Motor neuron (in vitro differentiated cells): Measurements from ENCODE around the gene GRIN3A. TPM values are rescaled to one million over a fixed set of nuclear protein-coding genes. Genes with fewer than 3 reads are reported as not detected.
A peak's percentile ranks its signal among the peaks of the same experiment; 100 is the strongest.
"Not testable (repeated sequence)": the region's sequence is repeated elsewhere in the genome, so short reads cannot be mapped to it uniquely, and the experiment has no call there.

Experiments used
- ATAC-seq, 8 experiments: fragments of 200-7000 bp; cut with Tn5 transposase; replicated peaks in 6 of 8; 2 replicates each; pipeline ENCODE4 v1.8.0; 2021; ENCODE audit warnings: mild to moderate bottlenecking in 8 of 8, moderate library complexity in 8 of 8
- H3K27ac ChIP-seq, 2 donors: fragments of 250-450 bp; sonication (Bioruptor Pico); 2 replicates each; pipeline ENCODE4 v1.9.0; 2021; ENCODE audit warnings: antibody characterized with exemption in 2 of 2, mild to moderate bottlenecking in 2 of 2, moderate library complexity in 1 of 2
- H3K4me1 ChIP-seq, 2 donors: fragments of 250-450 bp; sonication (Bioruptor Pico); replicated peaks in 1 of 2; 2 replicates each; pipeline ENCODE4 v1.6.1; 2021; ENCODE audit warnings: antibody characterized with exemption in 2 of 2, mild to moderate bottlenecking in 2 of 2, moderate library complexity in 1 of 2
- H3K4me3 ChIP-seq, 5 donors: fragments of 250-450 bp; sonication (Bioruptor Pico); 2 replicates each; pipeline ENCODE4 v1.9.0; 2021; ENCODE audit warnings: antibody characterized with exemption in 5 of 5, mild to moderate bottlenecking in 5 of 5, moderate library complexity in 4 of 5
- WGBS, 10 experiments: fragments of 450-650 bp; shearing (Covaris generic); methylation state at CpG; one replicate each; pipeline ENCODE4 v1.0.0; 2022; 5-methylcytosine and 5-hydroxymethylcytosine counted together
- in situ Hi-C, 9 experiments: fragments of 400-800 bp; cut with MboI; loops; one replicate each; pipeline ENCODE4 v1.15.0; 2021; ENCODE audit warnings: low sequenced_read_pairs in 9 of 9, low pct_unique_long_range_greater_than_20kb in 2 of 9; ENCODE audit not compliant: unreplicated experiment in 9 of 9
- total RNA-seq, 8 experiments: library from RNA; unstranded; fragments of 300-600 nt; gene quantifications; 2 replicates each; pipeline versions ENCODE4 v1.2.3 to v1.2.4, GENCODE V29; 2022

The GRIN3A gene
- total RNA-seq, 8 experiments from 2014 or later, result 0.36 to 7.3 (median 1.00) TPM

- in situ Hi-C loops, result no loop called here
- no peak overlapping the region for H3K4me3 ChIP-seq
- WGBS, 10 experiments, result 12 to 71% (median 32%) methylated on average over 2 to 4 of the region's 4 CpGs
- H3K27ac ChIP-seq, result no peak overlapping the region
- ATAC-seq, result peak in 4 of 8 experiments; percentile 51 to 57 (median 53)
- H3K4me1 ChIP-seq, result no peaks in the 10 kb centered on the region
These were observed 10.6 kb downstream of the GRIN3A start for GRCh38 chr9:101727612-101728524.

- in situ Hi-C loops, result loop anchor here in 1 of 9 experiments (25.0 kb wide), 1 partner anchor 112 kb away; no protein-coding TSS in a partner anchor
- not testable (repeated sequence) for H3K27ac ChIP-seq, H3K4me1 ChIP-seq, H3K4me3 ChIP-seq, ATAC-seq
- 80% methylated on average over 1 of the region's 30 CpGs; no CpG with 5 or more reads in 9 of the 10 experiments for WGBS, 10 experiments
These were observed 14.2 kb downstream of the GRIN3A start for GRCh38 chr9:101724271-101724670.

- WGBS, 10 experiments, result 17 to 100% (median 32%) methylated on average over 1 to 2 of the region's 2 CpGs; no CpG with 5 or more reads in 2 of the 10 experiments
- in situ Hi-C loops, result loop anchor here in 1 of 9 experiments (25.0 kb wide), 1 partner anchor 106 kb away; no protein-coding TSS in a partner anchor
- no peak overlapping the region for H3K27ac ChIP-seq
These were observed 20.3 kb downstream of the GRIN3A start for GRCh38 chr9:101718192-101718591.

GRCh38 chr9:101716629-101717028 lies 21.8 kb downstream of the GRIN3A start:
- 0 to 100% (median 70%) methylated on average over 1 to 2 of the region's 2 CpGs; no CpG with 5 or more reads in 2 of the 10 experiments for WGBS, 10 experiments
- Histone ChIP-seq H3K4me3 (no peak overlapping the region), H3K4me1 (peaks cover 0 to 3% of the 10 kb centered on the region in 2 donors), H3K27ac (no peak overlapping the region)
- peak in 3 of 8 experiments; percentile 25 to 93 (median 92) for ATAC-seq
- in situ Hi-C loops, result loop anchor here in 1 of 9 experiments (25.0 kb wide), 1 partner anchor 104 kb away; no protein-coding TSS in a partner anchor

More at GRCh38 chr9:101718192-101718591, 20.3 kb downstream of the GRIN3A start:
- ATAC-seq, result peak in 2 of 8 experiments; percentile 27 to 57
- peaks cover 0 to 3% of the 10 kb centered on the region in 2 donors for H3K4me1 ChIP-seq
- H3K4me3 ChIP-seq, result no peak overlapping the region

GRCh38 chr9:101711330-101711941 lies 27.0 kb downstream of the GRIN3A start:
- ATAC-seq, result peak in 2 of 8 experiments; percentile 30 to 49
- in situ Hi-C loops, result loop anchor here in 1 of 9 experiments (25.0 kb wide), 1 partner anchor 99 kb away; no protein-coding TSS in a partner anchor

GRCh38 chr9:101708855-101709254 lies 29.6 kb downstream of the GRIN3A start:
- WGBS, 10 experiments, result 0 to 100% (median 58%) methylated on average over 1 to 2 of the region's 2 CpGs
- in situ Hi-C loops, result loop anchor here in 1 of 9 experiments (25.0 kb wide), 1 partner anchor 97 kb away; no protein-coding TSS in a partner anchor
- Histone ChIP-seq H3K4me3 (no peak overlapping the region), H3K4me1 (peaks cover 13 to 21% of the 10 kb centered on the region in 2 donors), H3K27ac (no peak overlapping the region)
- no peak for ATAC-seq

More at GRCh38 chr9:101711330-101711941, 27.0 kb downstream of the GRIN3A start:
- Histone ChIP-seq H3K4me1 (peaks cover 10 to 12% of the 10 kb centered on the region in 2 donors), H3K27ac (no peak overlapping the region), H3K4me3 (no peak overlapping the region)
- WGBS, 10 experiments, result 0 to 93% (median 55%) methylated on average over 1 to 9 of the region's 10 CpGs; no CpG with 5 or more reads in 3 of the 10 experiments

- WGBS, 10 experiments, result 0 to 100% (median 24%) methylated on average over 1 to 3 of the region's 3 CpGs; no CpG with 5 or more reads in 1 of the 10 experiments
- peaks cover 13 to 21% of the 10 kb centered on the region in 2 donors for H3K4me1 ChIP-seq
- in situ Hi-C loops, result loop anchor here in 1 of 9 experiments (25.0 kb wide), 1 partner anchor 95 kb away; no protein-coding TSS in a partner anchor
- H3K27ac ChIP-seq, result no peak overlapping the region
- ATAC-seq, result no peak
- H3K4me3 ChIP-seq, result no peak overlapping the region
These were observed 30.7 kb downstream of the GRIN3A start for GRCh38 chr9:101707721-101708120.

- Histone ChIP-seq H3K27ac (no peak overlapping the region), H3K4me1 (peaks cover 13 to 21% of the 10 kb centered on the region in 2 donors), H3K4me3 (no peak overlapping the region)
- WGBS, 10 experiments, result 22 to 100% (median 64%) methylated on average over 1 to 2 of the region's 2 CpGs
- ATAC-seq, result peak in 5 of 8 experiments; percentile 27 to 56 (median 43)
- in situ Hi-C loops, result loop anchor here in 1 of 9 experiments (25.0 kb wide), 1 partner anchor 95 kb away; no protein-coding TSS in a partner anchor
These were observed 31.4 kb downstream of the GRIN3A start for GRCh38 chr9:101706997-101707396.

- Histone ChIP-seq H3K4me3 (no peak overlapping the region), H3K27ac (no peak overlapping the region), H3K4me1 (peaks cover 13 to 21% of the 10 kb centered on the region in 2 donors)
- ATAC-seq, result peak in 2 of 8 experiments; percentile 21 to 49
- in situ Hi-C loops, result loop anchor here in 1 of 9 experiments (25.0 kb wide), 1 partner anchor 94 kb away; no protein-coding TSS in a partner anchor
These were observed 32.1 kb downstream of the GRIN3A start for GRCh38 chr9:101706261-101706798.

- H3K27ac ChIP-seq, result no peak overlapping the region
- WGBS, 10 experiments, result 0 to 100% (median 32%) methylated on average over 1 to 13 of the region's 21 CpGs; no CpG with 5 or more reads in 3 of the 10 experiments
- peak overlapping the region in 1 of 5 donors; percentile 29 for H3K4me3 ChIP-seq
- in situ Hi-C loops, result loop anchor here in 1 of 9 experiments (25.0 kb wide), 1 partner anchor 93 kb away; no protein-coding TSS in a partner anchor
- H3K4me1 ChIP-seq, result peaks cover 13 to 21% of the 10 kb centered on the region in 2 donors
- peak in 6 of 8 experiments; percentile 37 to 99 (median 69) for ATAC-seq
These were observed 33.2 kb downstream of the GRIN3A start for GRCh38 chr9:101705135-101705661.

- no peak for ATAC-seq
- Histone ChIP-seq H3K4me1 (peaks cover 13 to 17% of the 10 kb centered on the region in 2 donors), H3K27ac (no peak overlapping the region), H3K4me3 (no peak overlapping the region)
- in situ Hi-C loops, result loop anchor here in 1 of 9 experiments (25.0 kb wide), 1 partner anchor 90 kb away; no protein-coding TSS in a partner anchor
These were observed 36.2 kb downstream of the GRIN3A start for GRCh38 chr9:101702257-101702656.
